Right lobe of liver (tissue), 6 donors: ENCODE results near the gene RANBP3. TPM values are rescaled to one million over a fixed set of nuclear protein-coding genes. Genes with fewer than 3 reads are reported as not detected.
A peak's percentile ranks its signal among the peaks of the same experiment; 100 is the strongest.

Experiments used
- ATAC-seq, 4 donors: fragments of 200-7000 bp; cut with Tn5 transposase; one replicate each; pipeline ENCODE4 v1.9.1; 2020; ENCODE audit warnings: mild to moderate bottlenecking in 4 of 4, moderate library complexity in 4 of 4
- DNase-seq, 3 donors: peaks; one replicate each; pipeline ENCODE4 v3.0.0-alpha.2; 2020
- H3K27ac ChIP-seq, 3 donors: fragments of 200-600 bp; one replicate each; pipeline ENCODE4 v1.8.0; 2022
- H3K27me3 ChIP-seq, 2 donors: fragments of 200-600 bp; one replicate each; pipeline ENCODE4 v1.8.0; 2022
- H3K36me3 ChIP-seq, 4 donors: fragments of 200-600 bp; sonication (generic) in 1 of 4; one replicate each; pipeline versions ENCODE4 v1.5.1 to v1.8.0; 2017 to 2022; ENCODE audit warnings: control low read depth in 1 of 4
- H3K4me1 ChIP-seq, 4 donors: fragments of 200-600 bp; sonication (generic) in 1 of 4; one replicate each; pipeline versions ENCODE4 v1.5.1 to v1.8.0; 2017 to 2022; ENCODE audit warnings: control low read depth in 1 of 4
- H3K4me3 ChIP-seq, 3 donors: fragments of 200-600 bp; one replicate each; pipeline ENCODE4 v1.8.0; 2022
- H3K9me3 ChIP-seq, 4 donors: fragments of 200-600 bp; sonication (generic) in 1 of 4; one replicate each; pipeline versions ENCODE4 v1.5.1 to v1.8.0; 2017 to 2022; ENCODE audit warnings: control low read depth in 1 of 4
- POLR2A ChIP-seq: fragments of 450-650 bp; IDR thresholded peaks from one replicate; pipeline ENCODE4 v1.6.1; 2017; ENCODE audit warnings: antibody characterized with exemption, mild to moderate bottlenecking
- WGBS: methylation state at CpG from one replicate; pipeline ENCODE4 v1.1.6; 2018; ENCODE audit warnings: low coverage, low lambda C conversion rate; ENCODE audit not compliant: insufficient coverage; ENCODE audit errors: missing lambda C conversion rate; 5-methylcytosine and 5-hydroxymethylcytosine counted together
- intact Hi-C, 2 donors: fragments of 100-400 bp; cut with DNase I; formaldehyde crosslinking; loops; one replicate each; pipeline versions ENCODE4 v1.11.2 to v1.14.1; 2022
- total RNA-seq, 6 experiments: library from RNA; depleted of rRNA in 2 of 6; stranded (reverse); fragments of >200 nt in 2 of 6; fragmentation: NEBNext Ultra II Directional in 3 of 6; extraction: Animal tissue kit (Norgen Biotek cat#: 25700) in 3 of 6; gene quantifications; one replicate each; pipeline versions ENCODE4 v1.1.0 to v1.2.4, GENCODE V29; 2016 to 2023
- TF ChIP-seq, protein P1 (sequence below), 4 donors: fragments of 200-600 bp in 3 of 4; fragments of 450-650 bp in 1 of 4; IDR thresholded peaks; one replicate each; pipeline versions ENCODE4 v1.5.1 to v1.8.0; 2016 to 2022; ENCODE audit warnings: antibody characterized with exemption in 4 of 4, mild to moderate bottlenecking in 2 of 4
- donor health status: DM: no; HTN: yes; CAD: no.
- donor health status: DM: no; HTN: no; CAD: no.
- donor health status: DM: no; HTN: no; CAD: no.
- donor health status: DM: no; HTN: yes; CAD: no.
- donor health status: DM: no; HTN: yes; CAD: no.

RANBP3 gene
- total RNA-seq, 6 experiments from 2014 or later, result 21.7 to 49.5 (median 24.5) TPM

DNA sequence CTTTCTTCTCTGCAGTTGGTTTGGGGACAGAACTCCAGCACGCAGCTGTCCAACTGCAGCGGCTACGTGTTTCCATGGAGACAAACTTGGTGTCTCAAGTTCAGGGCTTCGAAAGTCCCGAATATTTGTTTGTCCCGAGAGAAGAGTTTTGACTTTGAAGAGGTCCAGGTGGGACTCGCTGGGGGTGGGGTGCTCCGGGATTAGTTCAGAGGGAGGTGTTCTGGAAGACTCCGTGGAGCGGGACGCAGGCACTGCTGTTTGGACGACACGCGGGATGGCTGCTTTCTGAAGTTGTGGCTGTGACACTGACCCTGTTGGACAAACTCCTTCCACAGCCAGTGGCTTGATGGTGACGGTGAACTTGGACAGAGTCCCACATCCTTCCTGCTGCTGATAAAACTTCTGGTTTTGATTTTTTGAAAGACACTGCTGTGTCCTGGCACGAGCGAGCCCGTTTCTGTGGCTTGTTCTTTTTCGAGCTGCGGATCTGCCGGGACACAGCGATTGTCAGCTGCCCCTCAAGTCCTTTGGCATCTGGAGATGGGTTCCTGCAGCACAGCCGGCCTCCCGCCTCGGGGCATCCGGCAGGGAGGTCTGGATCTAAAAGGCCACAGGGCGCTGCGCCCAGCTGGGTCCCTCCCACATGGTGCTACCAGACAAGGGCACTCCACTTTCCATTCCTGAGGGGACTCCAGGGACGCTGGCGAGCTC, 15.9 kb upstream of the RANBP3 start:
- intact Hi-C loops, result no loop called here
- no peak overlapping the region for H3K27ac ChIP-seq
- no peak overlapping the region for H3K4me3 ChIP-seq
- 80% methylated on average over 13 of the region's 30 CpGs for WGBS
- no peaks in the 10 kb centered on the region for H3K36me3 ChIP-seq
- DNase-seq, result no peak
- no peaks in the 10 kb centered on the region for H3K27me3 ChIP-seq
- no peaks in the 10 kb centered on the region for H3K4me1 ChIP-seq
- no peaks in the 10 kb centered on the region for H3K9me3 ChIP-seq
- TF ChIP-seq POLR2A, result no peak
- TF ChIP-seq, protein P1, sequence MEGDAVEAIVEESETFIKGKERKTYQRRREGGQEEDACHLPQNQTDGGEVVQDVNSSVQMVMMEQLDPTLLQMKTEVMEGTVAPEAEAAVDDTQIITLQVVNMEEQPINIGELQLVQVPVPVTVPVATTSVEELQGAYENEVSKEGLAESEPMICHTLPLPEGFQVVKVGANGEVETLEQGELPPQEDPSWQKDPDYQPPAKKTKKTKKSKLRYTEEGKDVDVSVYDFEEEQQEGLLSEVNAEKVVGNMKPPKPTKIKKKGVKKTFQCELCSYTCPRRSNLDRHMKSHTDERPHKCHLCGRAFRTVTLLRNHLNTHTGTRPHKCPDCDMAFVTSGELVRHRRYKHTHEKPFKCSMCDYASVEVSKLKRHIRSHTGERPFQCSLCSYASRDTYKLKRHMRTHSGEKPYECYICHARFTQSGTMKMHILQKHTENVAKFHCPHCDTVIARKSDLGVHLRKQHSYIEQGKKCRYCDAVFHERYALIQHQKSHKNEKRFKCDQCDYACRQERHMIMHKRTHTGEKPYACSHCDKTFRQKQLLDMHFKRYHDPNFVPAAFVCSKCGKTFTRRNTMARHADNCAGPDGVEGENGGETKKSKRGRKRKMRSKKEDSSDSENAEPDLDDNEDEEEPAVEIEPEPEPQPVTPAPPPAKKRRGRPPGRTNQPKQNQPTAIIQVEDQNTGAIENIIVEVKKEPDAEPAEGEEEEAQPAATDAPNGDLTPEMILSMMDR (IDR thresholded peaks at IDR 0.05), result no peak
- peak; percentile 18 to 43 (median 28) for ATAC-seq

DNA sequence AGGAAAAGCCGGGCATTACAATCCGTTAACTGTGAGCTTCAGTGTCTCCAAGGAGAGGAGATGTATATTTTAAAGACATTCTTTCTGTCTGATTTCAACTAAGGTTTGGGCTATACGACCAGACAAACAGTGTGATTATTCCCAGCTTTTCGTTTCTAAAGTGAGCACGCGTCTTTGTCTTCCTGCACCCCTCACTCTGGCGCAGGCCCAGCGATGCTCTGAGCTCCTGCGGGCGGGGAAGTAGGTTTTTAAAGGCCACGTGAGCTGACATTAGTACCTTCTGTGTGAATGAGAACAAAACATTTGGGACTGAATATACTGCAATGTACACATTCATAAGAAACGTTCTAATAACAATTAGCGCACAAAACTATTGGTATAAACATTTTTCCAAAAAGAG, 15.3 kb upstream of the RANBP3 start:
- WGBS, result 90% methylated on average over 12 of the region's 13 CpGs
- Histone ChIP-seq H3K27ac (no peak overlapping the region), H3K4me1 (no peaks in the 10 kb centered on the region), H3K9me3 (no peaks in the 10 kb centered on the region), H3K4me3 (no peak overlapping the region), H3K27me3 (no peaks in the 10 kb centered on the region), H3K36me3 (no peaks in the 10 kb centered on the region)
- DNase-seq (no peak), ATAC-seq (no peak)
- no peak for TF ChIP-seq POLR2A
- TF ChIP-seq, protein P1 (IDR thresholded peaks at IDR 0.05), result no peak
- intact Hi-C loops, result no loop called here

DNA sequence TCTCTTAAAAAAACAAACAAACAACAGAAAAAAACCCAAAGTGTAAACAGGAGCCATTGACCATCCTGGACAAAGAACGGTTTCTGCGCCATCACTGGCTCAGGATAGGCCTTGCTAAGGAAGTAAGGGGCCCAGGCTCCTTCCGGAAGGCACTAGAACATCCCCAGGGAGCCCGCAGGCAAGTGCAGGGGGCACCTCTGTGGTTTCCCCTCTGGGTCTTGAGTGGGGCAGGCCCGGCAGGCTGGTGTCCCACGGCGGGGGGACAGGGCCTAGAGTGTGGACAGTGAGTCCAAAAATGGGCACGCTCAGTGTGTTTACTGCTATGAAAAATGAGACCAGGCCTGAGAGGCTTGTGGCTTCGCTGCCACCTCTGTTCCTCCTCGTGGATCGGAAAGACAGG, 14.8 kb upstream of the RANBP3 start:
- ATAC-seq (no peak), DNase-seq (no peak)
- Histone ChIP-seq H3K4me1 (no peaks in the 10 kb centered on the region), H3K9me3 (no peaks in the 10 kb centered on the region), H3K36me3 (no peaks in the 10 kb centered on the region), H3K27ac (no peak overlapping the region), H3K4me3 (no peak overlapping the region), H3K27me3 (no peaks in the 10 kb centered on the region)
- no peak for TF ChIP-seq POLR2A
- TF ChIP-seq, protein P1 (IDR thresholded peaks at IDR 0.05), result no peak
- intact Hi-C loops, result no loop called here
- WGBS, result 93% methylated on average over 3 of the region's 11 CpGs

DNA sequence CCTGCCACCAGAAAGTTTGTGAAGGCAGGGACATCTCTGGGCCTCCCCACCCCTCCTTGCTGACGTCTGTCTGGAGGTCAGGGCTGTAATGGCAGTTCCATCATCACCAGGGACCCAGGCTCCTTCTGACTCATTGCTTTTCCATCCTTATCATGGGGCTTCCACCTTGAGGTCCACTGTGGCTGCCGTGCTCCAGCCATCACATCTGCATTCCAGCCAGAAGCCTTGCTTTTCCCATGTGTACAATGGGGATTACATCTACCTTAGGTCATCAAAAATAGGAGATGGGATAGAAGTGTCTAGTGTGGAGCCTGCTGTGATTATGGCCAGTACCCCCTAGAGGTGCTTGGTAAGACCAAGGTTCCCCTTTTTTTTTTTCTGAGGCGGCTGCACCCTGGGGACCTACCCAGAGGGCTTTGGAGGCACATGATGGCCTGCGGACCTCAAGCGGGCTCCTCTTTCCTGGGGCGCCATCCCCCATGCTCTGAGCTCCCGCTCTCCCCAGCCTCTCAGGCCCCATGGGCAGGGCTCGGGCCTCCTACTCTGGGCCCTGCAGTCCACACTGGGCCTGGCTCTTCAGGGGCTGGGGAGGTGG, 13.4 kb upstream of the RANBP3 start:
- intact Hi-C loops, result no loop called here
- DNase-seq (no peak), ATAC-seq (no peak)
- no peaks in the 10 kb centered on the region for H3K36me3 ChIP-seq
- H3K27ac ChIP-seq, result no peak overlapping the region
- no peaks in the 10 kb centered on the region for H3K9me3 ChIP-seq
- TF ChIP-seq POLR2A, result no peak
- TF ChIP-seq, protein P1 (IDR thresholded peaks at IDR 0.05), result no peak
- H3K4me3 ChIP-seq, result no peak overlapping the region
- H3K4me1 ChIP-seq, result peaks cover 0 to 12% (median 4%) of the 10 kb centered on the region in 4 donors
- WGBS, result 100% methylated on average over 4 of the region's 8 CpGs
- H3K27me3 ChIP-seq, result no peaks in the 10 kb centered on the region
